Fibroblast of mammary gland (primary cell): ENCODE results near the gene ORM1.

Experiments
- DNase-seq: peaks from one replicate; pipeline ENCODE4 v3.0.0-alpha.2; 2010; ENCODE audit warnings: low read depth
- H3K4me3 ChIP-seq: 2 replicates; pipeline ENCODE4 v1.5.1; 2011; ENCODE audit warnings: low read depth, mild to moderate bottlenecking, low read length, moderate library complexity; ENCODE audit not compliant: control insufficient read depth
- TF ChIP-seq, protein P1 (sequence below): conservative IDR thresholded peaks from 2 replicates; pipeline ENCODE4 v1.5.1; 2011; ENCODE audit warnings: low read depth, low read length, inconsistent platforms; ENCODE audit not compliant: control insufficient read depth, insufficient read depth

ORM1 gene

DNA sequence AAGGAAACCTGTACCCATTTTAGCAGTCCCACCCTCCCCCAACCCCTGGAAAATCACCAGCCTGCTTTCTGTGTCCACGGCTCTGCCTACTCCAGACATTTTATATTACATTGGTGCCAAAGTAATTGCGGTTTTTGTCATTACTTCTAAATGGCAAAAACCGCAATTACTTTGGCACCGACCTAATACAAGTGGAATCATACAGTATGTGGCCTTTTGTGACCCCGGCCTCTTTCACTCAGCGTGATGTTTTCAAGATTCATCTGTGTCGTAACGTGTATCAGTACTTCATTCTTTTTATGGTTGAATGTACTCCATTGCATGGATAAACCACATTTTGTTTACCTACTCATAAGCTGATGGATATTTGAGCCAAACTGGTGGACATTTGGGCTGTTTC is 9.7 kb upstream of the ORM1 start:
- no peak for DNase-seq
- TF ChIP-seq, protein P1, sequence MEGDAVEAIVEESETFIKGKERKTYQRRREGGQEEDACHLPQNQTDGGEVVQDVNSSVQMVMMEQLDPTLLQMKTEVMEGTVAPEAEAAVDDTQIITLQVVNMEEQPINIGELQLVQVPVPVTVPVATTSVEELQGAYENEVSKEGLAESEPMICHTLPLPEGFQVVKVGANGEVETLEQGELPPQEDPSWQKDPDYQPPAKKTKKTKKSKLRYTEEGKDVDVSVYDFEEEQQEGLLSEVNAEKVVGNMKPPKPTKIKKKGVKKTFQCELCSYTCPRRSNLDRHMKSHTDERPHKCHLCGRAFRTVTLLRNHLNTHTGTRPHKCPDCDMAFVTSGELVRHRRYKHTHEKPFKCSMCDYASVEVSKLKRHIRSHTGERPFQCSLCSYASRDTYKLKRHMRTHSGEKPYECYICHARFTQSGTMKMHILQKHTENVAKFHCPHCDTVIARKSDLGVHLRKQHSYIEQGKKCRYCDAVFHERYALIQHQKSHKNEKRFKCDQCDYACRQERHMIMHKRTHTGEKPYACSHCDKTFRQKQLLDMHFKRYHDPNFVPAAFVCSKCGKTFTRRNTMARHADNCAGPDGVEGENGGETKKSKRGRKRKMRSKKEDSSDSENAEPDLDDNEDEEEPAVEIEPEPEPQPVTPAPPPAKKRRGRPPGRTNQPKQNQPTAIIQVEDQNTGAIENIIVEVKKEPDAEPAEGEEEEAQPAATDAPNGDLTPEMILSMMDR, result no peak
- no peak overlapping the region for H3K4me3 ChIP-seq

DNA sequence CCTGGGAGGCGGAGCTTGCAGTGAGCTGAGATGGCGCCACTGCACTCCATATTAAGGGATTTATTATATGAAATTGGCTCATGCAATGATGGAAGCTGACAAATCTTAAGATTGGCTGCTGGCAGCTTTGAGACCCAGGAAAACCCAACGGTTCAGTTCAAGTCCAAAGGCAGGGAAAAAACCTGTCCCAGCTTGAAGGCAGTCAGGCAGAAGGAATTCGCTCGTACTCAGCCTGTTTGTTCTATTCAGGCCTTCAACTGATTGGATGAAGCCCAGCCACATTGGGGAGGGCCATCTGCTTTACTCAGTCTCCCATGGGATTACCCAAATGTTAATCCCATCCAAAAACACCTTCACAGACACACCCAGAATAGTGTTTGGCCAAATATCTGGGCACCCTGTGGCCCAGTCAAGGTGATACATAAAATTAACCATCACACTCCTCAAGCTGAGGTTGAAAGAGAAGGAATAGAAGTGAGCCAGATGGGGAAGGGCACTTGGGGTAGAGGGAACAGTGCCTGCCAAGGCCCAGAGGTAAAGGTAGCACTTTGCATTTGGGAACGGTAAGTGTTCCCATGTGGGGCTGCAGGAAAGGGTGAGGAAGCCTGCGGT is 8.5 kb upstream of the ORM1 start:
- TF ChIP-seq, protein P1, result no peak
- no peak overlapping the region for H3K4me3 ChIP-seq
- DNase-seq, result no peak

DNA sequence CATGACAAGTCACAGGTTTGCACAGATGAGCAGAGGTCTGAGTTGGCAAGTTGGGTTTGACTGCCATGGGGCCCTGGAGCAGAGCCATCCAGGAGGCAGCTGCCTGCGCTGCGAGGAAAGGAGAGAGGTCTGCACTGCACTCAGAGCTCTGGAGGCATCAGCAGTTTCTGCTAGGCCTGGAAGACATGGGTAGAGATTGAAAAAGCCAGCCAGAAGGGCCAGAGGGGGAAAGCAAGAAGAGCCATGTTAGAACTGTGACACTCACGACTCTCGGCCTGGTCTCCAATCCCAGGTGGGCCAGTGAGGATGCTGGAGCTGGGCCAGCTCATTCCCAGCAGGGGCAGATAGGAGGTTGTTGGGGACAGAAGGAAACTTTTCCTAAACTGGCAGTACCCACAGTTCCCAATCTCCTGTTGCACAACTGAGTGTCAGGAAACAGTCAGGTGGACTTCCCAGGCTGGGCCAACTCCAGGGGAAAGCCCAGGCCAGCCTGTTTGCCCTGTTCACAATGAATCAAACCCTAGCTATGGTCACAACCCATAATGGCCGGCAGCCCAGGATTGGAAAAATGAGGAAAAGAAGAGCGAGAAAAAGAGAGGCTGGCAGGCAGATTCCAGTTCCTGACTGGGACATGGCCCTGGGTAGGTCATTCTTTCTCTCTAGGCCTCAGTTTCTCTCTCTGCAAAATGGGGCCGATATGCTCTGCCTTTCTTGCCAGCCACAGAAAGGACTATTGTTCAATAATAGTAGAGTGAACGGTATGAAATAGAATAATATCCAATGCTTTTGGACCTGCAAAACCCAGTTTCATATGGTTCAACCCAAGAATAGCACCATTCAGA is 7.8 kb upstream of the ORM1 start:
- DNase-seq, result peak; percentile 14
- H3K4me3 ChIP-seq, result no peak overlapping the region
- TF ChIP-seq, protein P1, result no peak

DNA sequence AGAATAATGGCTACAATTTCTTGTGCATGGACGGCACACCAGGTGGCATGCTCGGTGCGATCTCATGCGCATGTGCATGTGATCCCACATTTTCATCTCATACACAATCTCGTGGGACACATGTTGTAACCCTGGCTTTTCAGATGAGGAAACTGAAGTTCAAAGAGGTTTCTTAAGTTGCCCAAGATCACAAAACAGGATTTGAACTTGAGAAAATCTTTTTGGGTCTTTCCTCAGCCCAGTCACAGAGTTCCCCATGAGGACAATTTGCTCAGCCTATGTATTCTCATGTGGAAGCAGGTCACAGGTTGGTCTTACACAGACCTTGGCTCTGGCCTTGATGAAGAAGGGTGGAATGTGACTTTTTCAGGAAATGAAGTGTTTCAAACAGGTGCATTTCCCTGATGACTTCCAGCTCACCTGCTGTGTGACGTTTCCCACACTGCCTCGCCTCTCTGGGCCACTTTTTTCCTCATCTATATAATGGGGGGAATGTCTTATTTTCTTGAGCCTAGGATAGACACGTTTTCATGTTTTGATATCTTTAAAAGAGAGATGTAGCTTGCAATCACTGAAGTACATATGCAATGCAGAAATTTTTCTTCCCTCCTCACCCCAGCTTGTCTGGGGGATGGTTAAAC is 7.1 kb upstream of the ORM1 start:
- TF ChIP-seq, protein P1, result no peak
- H3K4me3 ChIP-seq, result no peak overlapping the region
- DNase-seq, result no peak

DNA sequence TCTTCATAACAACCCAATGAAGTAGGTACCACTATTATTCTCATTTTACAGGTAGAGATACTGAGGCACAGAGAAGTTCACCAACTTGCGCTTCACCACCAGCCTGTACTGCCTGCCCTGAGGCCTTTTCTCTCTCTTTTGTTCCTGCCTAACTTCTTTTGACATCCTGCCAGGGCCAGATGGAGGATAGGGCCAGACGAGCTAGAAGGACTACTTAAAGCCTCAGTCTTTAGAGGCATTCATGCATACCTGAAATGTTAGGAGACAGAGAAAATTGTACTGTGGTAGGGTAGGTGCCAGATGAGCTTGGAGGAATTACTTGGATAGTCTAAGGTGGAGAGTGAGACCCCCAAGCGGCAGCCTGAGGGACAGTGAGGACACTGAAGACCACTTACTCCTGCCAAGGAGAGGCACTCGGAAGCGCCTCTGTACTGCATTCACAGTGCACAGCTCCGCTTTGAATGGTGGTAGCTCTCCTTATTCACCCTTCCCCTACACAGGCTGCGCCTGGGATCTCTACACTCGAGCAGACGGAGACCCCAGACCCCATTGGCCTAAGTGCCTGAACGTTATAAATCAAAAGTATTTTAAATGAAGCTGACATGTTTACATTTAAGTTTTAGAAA is 6.2 kb upstream of the ORM1 start:
- H3K4me3 ChIP-seq, result no peak overlapping the region
- no peak for DNase-seq
- TF ChIP-seq, protein P1, result no peak

DNA sequence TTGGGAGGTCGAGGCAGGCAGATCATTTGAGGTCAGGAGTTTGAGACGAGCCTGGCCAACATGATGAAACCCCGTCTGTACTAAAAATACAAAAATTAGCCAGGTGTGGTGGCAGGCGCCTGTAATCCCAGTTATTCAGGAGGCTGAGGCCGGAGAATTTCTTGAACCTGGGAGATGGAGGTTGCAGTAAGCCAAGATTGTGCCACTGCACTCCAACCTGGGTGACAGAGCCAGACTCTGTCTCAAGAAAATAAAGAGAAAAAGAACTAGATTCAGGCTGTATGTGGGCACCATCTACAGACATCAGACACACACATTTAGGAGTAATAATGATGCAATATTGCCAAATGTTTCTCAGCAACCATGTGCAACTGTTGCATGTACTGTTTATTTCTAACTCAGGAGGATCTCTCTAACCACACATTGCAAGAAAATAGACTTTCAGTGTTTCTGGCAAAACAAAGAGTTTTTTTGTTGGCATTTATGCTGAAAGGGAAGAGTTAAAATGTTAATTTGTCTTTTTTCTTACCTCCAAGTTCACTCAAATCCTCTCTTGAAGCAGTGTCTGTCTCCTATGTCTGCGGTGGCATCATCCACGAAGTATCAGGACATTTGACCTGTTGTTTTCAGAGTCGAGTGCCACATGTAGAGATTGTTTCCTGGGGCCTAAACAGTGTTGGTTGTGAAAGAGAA is 5.1 kb upstream of the ORM1 start:
- TF ChIP-seq, protein P1, result no peak
- DNase-seq, result peak; percentile 68
- no peak overlapping the region for H3K4me3 ChIP-seq
